HepG2 (cell line): Measurements from ENCODE around the gene MRPS18C. TPM values are rescaled to one million over a fixed set of nuclear protein-coding genes. Genes with fewer than 3 reads are reported as not detected.

ENCODE experiments used
- ADNP ChIP-seq: sonication (generic); formaldehyde crosslinking; IDR thresholded peaks from 2 replicates; pipeline ENCODE4 v1.4.0; 2020; ENCODE audit warnings: missing genetic modification reagents
- AHR ChIP-seq: IDR thresholded peaks from 2 replicates; pipeline ENCODE4 v1.6.1; 2018; ENCODE audit warnings: missing genetic modification reagents, missing compliant biosample characterization
- FOXA1 ChIP-seq, 2 experiments: fragments of 450-650 bp in 1 of 2; sonication (generic) in 1 of 2; formaldehyde crosslinking in 1 of 2; IDR thresholded peaks; 2 replicates each; pipeline versions ENCODE4 v1.4.0 to v1.6.1; 2016 to 2020; ENCODE audit warnings: missing genetic modification reagents in 1 of 2
- KDM5B ChIP-seq: sonication (generic); formaldehyde crosslinking; IDR thresholded peaks from 2 replicates; pipeline ENCODE4 v1.4.0; 2020; ENCODE audit warnings: missing genetic modification reagents, mild to moderate bottlenecking, borderline replicate concordance
- NFIB ChIP-seq: sonication (generic); formaldehyde crosslinking; IDR thresholded peaks from 2 replicates; pipeline ENCODE4 v1.9.0; 2021; ENCODE audit warnings: missing genetic modification reagents, mild to moderate bottlenecking, borderline replicate concordance
- RFX5 ChIP-seq: IDR thresholded peaks from 2 replicates; pipeline ENCODE4 v1.6.1; 2011; ENCODE audit warnings: low read depth, low read length, improper control_type of control experiment
- USF2 ChIP-seq, 2 experiments: sonication (generic) in 1 of 2; formaldehyde crosslinking in 1 of 2; IDR thresholded peaks; 2 replicates each; pipeline versions ENCODE4 v1.5.1 to v1.6.1; 2011 to 2020; ENCODE audit warnings: borderline replicate concordance in 1 of 2, low read depth in 1 of 2, low read length in 1 of 2, mild to moderate bottlenecking in 1 of 2, missing genetic modification reagents in 1 of 2, moderate library complexity in 1 of 2
- ZBTB33 ChIP-seq: sonication (generic); formaldehyde crosslinking; IDR thresholded peaks from 2 replicates; pipeline ENCODE4 v1.4.0; 2020; ENCODE audit warnings: missing genetic modification reagents
- ZNF281 ChIP-seq: sonication (generic); formaldehyde crosslinking; IDR thresholded peaks from 2 replicates; pipeline ENCODE4 v1.4.0; 2020; ENCODE audit warnings: missing genetic modification reagents, borderline replicate concordance
- ZNF333 ChIP-seq: sonication (generic); formaldehyde crosslinking; IDR thresholded peaks from 2 replicates; pipeline ENCODE4 v1.4.0; 2020; ENCODE audit warnings: mild to moderate bottlenecking, missing genetic modification reagents, borderline replicate concordance
- ZNF609 ChIP-seq: sonication (generic); formaldehyde crosslinking; IDR thresholded peaks from 2 replicates; pipeline ENCODE4 v1.4.0; 2020; ENCODE audit warnings: mild to moderate bottlenecking, missing genetic modification reagents, borderline replicate concordance
- polyA plus RNA-seq, 8 experiments: library from polyadenylated mRNA; depleted of rRNA in 3 of 8; stranded (reverse) in 7 of 8; unstranded in 1 of 8; fragments of >200 nt; fragmentation: Illumina TruSeq in 4 of 8; extraction: Trizol in 4 of 8; gene quantifications; 2 replicates each; pipeline versions ENCODE4 v1.2.1 to v1.2.3, GENCODE V29; 2011 to 2016; ENCODE audit warnings: low read depth in 4 of 8, missing spikeins in 1 of 8, mixed read lengths in 1 of 8; ENCODE audit not compliant: insufficient read depth in 1 of 8
- total RNA-seq, 5 experiments: library from RNA; depleted of rRNA; stranded (reverse); fragments of >200 nt; fragmentation: Illumina TruSeq; extraction: Trizol; gene quantifications; 2 replicates each; pipeline ENCODE4 v1.2.3, GENCODE V29; 2016; ENCODE audit warnings: low read depth in 1 of 5

The MRPS18C gene
- total and polyA plus RNA-seq, 2 of the 13 experiments (the other 11 are each of a cell fraction or from before 2014, with no cell fraction given) = 45.4 to 124 TPM

GRCh38 chr4:83455281-83456183, at the start of gene MRPS18C, which contains the start of gene HELQ (continued):
- no peak for TF ChIP-seq FOXA1 (IDR thresholded peaks at IDR 0.05)
- peak; percentile 60 for TF ChIP-seq FOXA1 (CRISPR knock-in tag; IDR thresholded peaks at IDR 0.05)
- TF ChIP-seq RFX5 = peak; percentile 19; the same call in 1 of the 2 replicates
- TF ChIP-seq ZNF333 (CRISPR knock-in tag) = no peak
- no peak for TF ChIP-seq NFIB (CRISPR knock-in tag)
- TF ChIP-seq ZNF609 (CRISPR knock-in tag) = no peak
- TF ChIP-seq KDM5B (CRISPR knock-in tag) = peak; percentile 82
- TF ChIP-seq ZNF281 (CRISPR knock-in tag) = no peak
- TF ChIP-seq ADNP (CRISPR knock-in tag) = no peak
- peak; percentile 66; the same call in 1 of the 2 replicates for TF ChIP-seq ZBTB33
- TF ChIP-seq USF2 (IDR thresholded peaks at IDR 0.05; ENCODE audit: low read depth, low read length) = peak; percentile 98
- peak; percentile 100 for TF ChIP-seq USF2 (CRISPR knock-in tag; IDR thresholded peaks at IDR 0.05; ENCODE audit: borderline replicate concordance)
- peak; percentile 88; the same call in 1 of the 2 replicates for TF ChIP-seq AHR
